ENCODE measurements around the gene ZNF592. TPM values are rescaled to one million over a fixed set of nuclear protein-coding genes. Genes with fewer than 3 reads are reported as not detected.
"Not testable (repeated sequence)": the region's sequence is repeated elsewhere in the genome, so short reads cannot be mapped to it uniquely, and the experiment has no call there.

ZNF592 gene
- total and polyA plus RNA-seq, 3 donors from 2014 or later: 36.7 to 40.8 (median 39.6) TPM

DNA sequence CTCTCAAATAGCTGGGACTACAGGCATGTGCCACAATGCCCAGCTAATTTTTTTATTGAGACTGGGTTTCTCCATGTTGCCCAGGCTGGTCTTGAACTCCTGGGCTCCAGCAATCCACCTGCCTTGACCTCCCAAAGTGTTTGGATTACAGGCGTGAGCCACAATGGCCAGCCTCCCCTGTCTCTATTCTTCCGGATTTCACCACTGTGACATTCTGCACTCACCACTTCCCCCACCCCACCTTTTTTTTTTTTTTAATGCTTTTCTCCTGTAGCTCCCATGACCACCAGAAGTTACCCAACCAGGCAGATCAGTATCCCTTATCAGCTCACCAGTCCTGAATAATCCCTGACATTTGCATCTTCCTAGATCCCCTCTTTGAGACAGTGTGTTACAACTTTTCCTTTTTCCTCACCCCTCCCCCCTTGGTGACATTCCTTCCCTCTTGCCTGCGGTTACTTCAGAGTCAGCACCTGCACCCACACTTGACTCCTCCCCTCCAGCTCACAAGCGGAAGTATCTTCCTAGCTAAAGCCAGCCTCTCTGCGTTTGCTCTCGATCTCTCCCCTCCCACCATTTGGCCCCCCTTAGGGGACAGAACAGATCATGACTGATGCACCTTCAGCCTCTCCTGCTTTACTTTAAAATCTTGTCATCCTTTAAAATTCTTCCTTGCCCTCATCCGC is 13.5 kb upstream of the ZNF592 start:
- Histone ChIP-seq H3K9me3 (no peaks in the 10 kb centered on the region), H3K27ac (no peak overlapping the region), H3K4me1 (no peaks in the 10 kb centered on the region), H3K27me3 (no peaks in the 10 kb centered on the region), H3K36me3 (ENCODE audit: low read depth, missing control alignments) (no peaks in the 10 kb centered on the region), H3K4me3 (no peak overlapping the region)
- peak; percentile 36 for DNase-seq
- TF ChIP-seq POLR2A (IDR thresholded peaks at IDR 0.05): no peak
- TF ChIP-seq, protein P1, sequence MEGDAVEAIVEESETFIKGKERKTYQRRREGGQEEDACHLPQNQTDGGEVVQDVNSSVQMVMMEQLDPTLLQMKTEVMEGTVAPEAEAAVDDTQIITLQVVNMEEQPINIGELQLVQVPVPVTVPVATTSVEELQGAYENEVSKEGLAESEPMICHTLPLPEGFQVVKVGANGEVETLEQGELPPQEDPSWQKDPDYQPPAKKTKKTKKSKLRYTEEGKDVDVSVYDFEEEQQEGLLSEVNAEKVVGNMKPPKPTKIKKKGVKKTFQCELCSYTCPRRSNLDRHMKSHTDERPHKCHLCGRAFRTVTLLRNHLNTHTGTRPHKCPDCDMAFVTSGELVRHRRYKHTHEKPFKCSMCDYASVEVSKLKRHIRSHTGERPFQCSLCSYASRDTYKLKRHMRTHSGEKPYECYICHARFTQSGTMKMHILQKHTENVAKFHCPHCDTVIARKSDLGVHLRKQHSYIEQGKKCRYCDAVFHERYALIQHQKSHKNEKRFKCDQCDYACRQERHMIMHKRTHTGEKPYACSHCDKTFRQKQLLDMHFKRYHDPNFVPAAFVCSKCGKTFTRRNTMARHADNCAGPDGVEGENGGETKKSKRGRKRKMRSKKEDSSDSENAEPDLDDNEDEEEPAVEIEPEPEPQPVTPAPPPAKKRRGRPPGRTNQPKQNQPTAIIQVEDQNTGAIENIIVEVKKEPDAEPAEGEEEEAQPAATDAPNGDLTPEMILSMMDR (IDR thresholded peaks at IDR 0.05): no peak
- intact Hi-C loops (cut with DNase I; ENCODE audit: low total_unique reads): no loop called here
- WGBS, 2 donors: 62 to 72% methylated on average over 7 of the region's 7 CpGs

GRCh38 chr15:84735480-84736061 is 12.8 kb upstream of the ZNF592 start:
- WGBS, 2 donors: 86 to 89% methylated on average over 9 of the region's 9 CpGs
- not testable (repeated sequence) for DNase-seq

GRCh38 chr15:84736375-84736774 is 12.0 kb upstream of the ZNF592 start:
- TF ChIP-seq, protein P1 (IDR thresholded peaks at IDR 0.05): no peak
- TF ChIP-seq POLR2A (IDR thresholded peaks at IDR 0.05): no peak
- no peak for DNase-seq
- intact Hi-C loops (cut with DNase I; ENCODE audit: low total_unique reads): no loop called here
- H3K4me3 ChIP-seq: no peak overlapping the region
- no peaks in the 10 kb centered on the region for H3K4me1 ChIP-seq
- no peaks in the 10 kb centered on the region for H3K27me3 ChIP-seq
- no peaks in the 10 kb centered on the region for H3K9me3 ChIP-seq
- 95 to 97% methylated on average over 5 of the region's 5 CpGs for WGBS, 2 donors
- no peaks in the 10 kb centered on the region for H3K36me3 ChIP-seq (ENCODE audit: low read depth, missing control alignments)
- H3K27ac ChIP-seq: no peak overlapping the region

More at GRCh38 chr15:84735480-84736061, 12.8 kb upstream of the ZNF592 start:
- H3K4me1 ChIP-seq; H3K36me3 ChIP-seq (ENCODE audit: low read depth, missing control alignments); H3K27ac ChIP-seq; H3K27me3 ChIP-seq; H3K9me3 ChIP-seq; intact Hi-C loops (cut with DNase I; ENCODE audit: low total_unique reads); H3K4me3 ChIP-seq: not testable (repeated sequence)

- no peak for DNase-seq
- H3K27me3 ChIP-seq: no peaks in the 10 kb centered on the region
- no peak overlapping the region for H3K4me3 ChIP-seq
- no peaks in the 10 kb centered on the region for H3K4me1 ChIP-seq
- TF ChIP-seq, protein P1 (IDR thresholded peaks at IDR 0.05): no peak
- TF ChIP-seq POLR2A (IDR thresholded peaks at IDR 0.05): no peak
- intact Hi-C loops (cut with DNase I; ENCODE audit: low total_unique reads): no loop called here
- 61 to 73% methylated on average over 2 of the region's 2 CpGs for WGBS, 2 donors
- no peaks in the 10 kb centered on the region for H3K9me3 ChIP-seq
- no peak overlapping the region for H3K27ac ChIP-seq
- no peaks in the 10 kb centered on the region for H3K36me3 ChIP-seq (ENCODE audit: low read depth, missing control alignments)
Measured at GRCh38 chr15:84737005-84737404, 11.4 kb upstream of the ZNF592 start.

- intact Hi-C loops (cut with DNase I; ENCODE audit: low total_unique reads): no loop called here
- no peaks in the 10 kb centered on the region for H3K4me1 ChIP-seq
- 61 to 77% methylated on average over 4 of the region's 4 CpGs for WGBS, 2 donors
Measured at GRCh38 chr15:84740691-84741090, 7.7 kb upstream of the ZNF592 start.

More at GRCh38 chr15:84740691-84741090, 7.7 kb upstream of the ZNF592 start:
- Histone ChIP-seq H3K9me3 (no peaks in the 10 kb centered on the region), H3K27me3 (no peaks in the 10 kb centered on the region), H3K36me3 (ENCODE audit: low read depth, missing control alignments) (no peaks in the 10 kb centered on the region), H3K4me3 (no peak overlapping the region), H3K27ac (no peak overlapping the region)
- no peak for DNase-seq
- no peak for TF ChIP-seq POLR2A (IDR thresholded peaks at IDR 0.05)
- TF ChIP-seq, protein P1 (IDR thresholded peaks at IDR 0.05): no peak

Measured in testis (tissue), 3 donors.